Measurements from ENCODE around the gene PGM2L1.
A peak's percentile ranks its signal among the peaks of the same experiment; 100 is the strongest.
"Not testable (repeated sequence)": the region's sequence is repeated elsewhere in the genome, so short reads cannot be mapped to it uniquely, and the experiment has no call there.

Gene PGM2L1

DNA sequence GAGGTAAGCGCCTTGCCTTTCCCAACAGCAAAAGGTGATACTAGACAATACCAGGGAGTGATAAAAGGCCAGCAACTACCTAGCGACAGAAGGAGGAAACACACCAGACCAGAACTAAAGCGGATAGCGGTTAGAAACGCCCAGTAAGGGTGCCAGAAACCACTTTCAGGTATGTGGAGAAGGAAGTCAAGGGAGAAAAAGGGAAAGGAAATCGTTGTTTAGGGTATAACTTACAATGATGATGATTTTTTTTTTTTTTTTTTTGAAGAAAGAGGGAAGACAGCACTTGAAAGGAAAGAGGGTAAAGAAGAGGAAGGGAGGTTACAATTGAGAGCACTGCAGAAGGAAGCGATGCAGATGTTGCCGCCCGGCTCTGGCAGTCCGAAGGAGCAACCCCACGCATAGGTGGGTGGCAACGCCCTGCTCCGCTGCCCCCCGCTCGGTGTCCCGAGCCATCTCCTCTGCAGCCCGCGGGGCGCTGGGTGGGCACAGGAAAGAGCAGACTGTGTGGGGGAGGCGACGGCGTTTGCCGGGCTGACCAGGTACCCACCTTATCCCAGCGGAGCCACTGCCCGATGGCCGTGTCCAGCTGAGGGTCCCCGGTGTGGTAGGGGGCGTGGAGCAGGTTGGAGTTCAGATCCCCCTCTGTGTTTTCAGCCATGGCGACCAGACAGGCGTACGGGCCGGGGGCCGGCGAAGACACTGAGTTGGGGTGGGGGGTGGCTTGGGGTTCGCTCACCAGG, 561 bp downstream of the PGM2L1 start:
- DNase-seq, result peak in 5 of 14 donors; percentile 21 to 33 (median 29)

DNA sequence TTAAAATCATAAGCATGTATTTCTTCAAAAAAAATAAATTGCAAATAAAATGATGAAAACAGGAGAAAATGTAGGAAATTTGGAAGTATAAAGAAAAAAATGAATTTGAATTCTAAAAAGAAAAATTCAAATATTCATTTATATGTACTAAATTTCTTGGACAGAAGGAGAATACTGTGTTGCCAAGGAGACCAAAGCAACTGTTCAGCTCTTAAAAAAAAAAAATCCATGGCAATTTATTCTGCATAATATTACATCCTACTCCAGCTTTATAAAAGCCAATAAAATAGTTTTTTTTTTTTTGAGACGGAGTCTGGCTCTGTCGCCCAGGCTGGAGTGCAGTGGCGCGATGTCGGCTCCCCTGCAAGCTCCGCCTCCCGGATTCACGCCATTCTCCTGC, 6.0 kb downstream of the PGM2L1 start:
- no peak for DNase-seq

DNA sequence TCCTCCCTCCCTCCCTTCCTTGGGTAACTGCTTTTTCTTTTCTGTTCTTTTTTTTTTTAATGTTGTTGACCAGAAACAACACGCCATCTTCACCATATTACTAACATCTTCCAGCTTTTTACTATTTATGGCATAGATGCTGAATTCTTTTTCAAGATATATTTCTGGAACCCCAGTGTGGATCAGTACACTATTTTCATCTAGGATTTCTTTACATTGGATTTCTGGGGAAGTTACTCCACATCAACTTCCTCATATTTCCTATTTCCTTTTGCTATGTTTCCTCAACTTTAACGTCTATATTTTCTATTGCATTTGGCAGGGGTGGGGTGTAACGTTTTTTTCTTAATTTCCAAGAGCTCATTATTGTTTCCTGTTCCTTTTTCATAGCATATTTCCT, 7.0 kb downstream of the PGM2L1 start:
- DNase-seq, result no peak

DNA sequence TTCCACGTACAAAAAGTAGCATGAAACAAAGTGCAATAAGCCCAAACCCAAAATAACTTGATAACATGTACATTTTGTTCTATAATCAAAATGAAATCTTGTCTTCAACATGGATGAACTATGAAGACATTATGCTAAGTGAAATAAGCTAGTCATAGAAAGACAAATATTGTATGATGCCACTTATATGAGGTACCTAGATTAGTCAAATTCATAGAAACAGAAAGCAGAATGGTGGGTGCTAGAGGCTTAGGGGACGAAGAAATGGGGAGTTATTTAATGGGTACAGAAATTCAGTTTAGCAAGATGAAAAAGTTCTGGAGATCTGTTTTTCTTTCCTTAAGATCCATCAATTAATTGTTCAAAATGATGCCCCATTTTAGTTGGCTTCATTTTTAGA, 7.5 kb downstream of the PGM2L1 start:
- DNase-seq, result no peak

- peak in 7 of 14 donors; percentile 4 to 48 (median 14) for DNase-seq
Observed at GRCh38 chr11:74388678-74389327, 9.4 kb downstream of the PGM2L1 start.

DNA sequence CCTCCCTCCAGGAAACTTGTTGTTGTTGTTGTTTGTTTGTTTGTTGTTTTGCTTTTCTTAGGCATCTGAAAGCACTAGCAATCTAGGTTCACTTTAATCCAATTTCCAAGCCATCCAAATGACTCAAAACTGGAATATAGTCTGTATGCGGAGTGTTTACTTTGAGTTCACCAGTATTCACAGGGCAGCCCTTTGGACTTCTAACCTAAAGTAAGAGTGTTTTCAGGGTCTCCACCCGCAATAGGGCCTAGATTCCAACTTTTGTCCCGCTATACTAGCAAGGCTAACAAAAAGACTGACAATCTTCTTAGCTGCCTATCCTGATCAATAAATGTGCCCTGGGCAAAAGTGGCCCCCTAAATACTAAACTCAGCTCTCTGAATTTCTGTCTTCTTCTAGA, 13.6 kb downstream of the PGM2L1 start:
- no peak for DNase-seq

DNA sequence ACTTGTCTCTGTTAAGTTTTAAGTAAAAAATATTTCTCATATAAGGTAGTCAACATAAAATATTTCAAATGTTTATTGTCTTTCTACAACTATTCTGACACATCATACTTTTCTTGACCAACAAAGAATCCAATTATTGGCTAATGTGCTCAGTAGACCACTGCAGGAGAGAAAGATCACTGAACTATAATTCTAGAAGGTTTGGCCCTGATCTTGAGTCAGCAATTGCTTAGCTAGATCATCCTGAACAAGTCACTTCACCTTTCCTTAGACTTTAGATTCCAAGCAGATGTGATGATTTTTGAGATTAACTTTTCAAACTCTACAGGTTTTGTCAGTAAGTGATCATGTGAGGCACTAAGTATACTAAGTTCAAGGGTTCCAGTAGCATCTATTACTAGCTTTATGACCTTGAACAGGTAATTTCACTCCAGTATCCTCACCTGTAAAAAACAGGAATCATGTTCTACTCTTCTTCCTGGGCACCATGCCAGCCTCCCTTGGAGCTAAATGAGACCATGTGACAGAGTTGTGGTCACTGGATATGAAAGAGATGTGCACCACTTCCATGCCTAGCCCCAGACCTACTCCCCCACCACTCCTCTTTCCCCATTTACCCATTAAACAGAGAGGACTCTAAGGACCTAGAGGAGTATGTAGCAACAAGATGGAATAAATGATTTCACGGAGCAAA, 17.3 kb downstream of the PGM2L1 start:
- DNase-seq, result no peak

GRCh38 chr11:74377689-74378088, 20.5 kb downstream of the PGM2L1 start:
- DNase-seq, result no peak

DNA sequence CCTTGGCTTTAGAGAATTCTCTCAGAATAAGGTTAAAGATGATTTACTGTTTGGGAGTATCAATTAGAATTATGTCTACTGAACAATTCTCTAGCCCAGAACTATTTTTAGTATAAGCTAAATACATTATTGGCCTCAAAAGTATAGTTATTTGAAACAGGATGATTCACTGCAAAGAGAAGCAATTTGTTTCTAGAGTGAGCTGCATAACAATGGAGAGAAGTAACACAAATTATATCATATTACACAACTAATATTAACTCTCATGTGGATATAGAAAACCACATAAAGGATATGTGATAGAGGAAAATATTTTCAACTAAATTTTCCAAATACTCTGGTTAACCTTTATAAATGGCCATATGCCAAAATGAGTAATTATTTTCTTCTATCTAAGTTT, 24.9 kb downstream of the PGM2L1 start:
- DNase-seq, result no peak

DNA sequence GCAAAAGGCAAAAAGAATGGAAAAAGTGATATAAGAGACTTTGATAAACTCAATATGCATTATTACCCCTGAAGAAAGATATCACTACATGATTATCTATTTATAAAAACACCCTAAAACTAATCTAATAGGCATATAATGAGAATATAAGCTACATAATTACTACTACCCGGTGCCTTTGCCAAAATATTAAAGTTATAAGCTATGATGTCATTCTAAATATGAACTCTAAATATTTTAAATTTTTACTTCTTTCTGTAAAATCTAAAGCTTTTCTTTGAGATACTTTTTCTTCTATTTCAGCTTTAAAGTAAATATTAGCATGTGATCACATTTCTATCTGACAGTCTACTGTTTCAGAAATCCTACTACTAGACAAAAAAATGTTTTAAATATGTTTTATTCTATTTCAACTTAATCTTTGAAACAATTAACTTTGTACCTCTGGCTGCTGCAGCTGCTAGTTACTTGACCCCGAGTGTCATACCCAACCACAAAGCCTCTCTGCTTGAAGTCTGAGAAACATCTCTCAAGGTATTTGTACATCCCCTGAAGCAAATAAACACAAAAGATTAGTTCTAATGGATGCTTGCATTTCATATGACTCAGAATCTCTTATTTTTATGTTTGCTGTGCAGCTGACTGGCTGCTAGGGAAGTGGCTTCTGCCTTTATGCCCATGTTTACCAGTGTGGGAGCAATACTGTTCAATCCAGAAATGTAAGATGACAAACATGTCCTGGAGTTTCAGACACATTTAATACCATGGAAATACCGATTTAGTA, 26.8 kb downstream of the PGM2L1 start:
- no peak for DNase-seq

DNA sequence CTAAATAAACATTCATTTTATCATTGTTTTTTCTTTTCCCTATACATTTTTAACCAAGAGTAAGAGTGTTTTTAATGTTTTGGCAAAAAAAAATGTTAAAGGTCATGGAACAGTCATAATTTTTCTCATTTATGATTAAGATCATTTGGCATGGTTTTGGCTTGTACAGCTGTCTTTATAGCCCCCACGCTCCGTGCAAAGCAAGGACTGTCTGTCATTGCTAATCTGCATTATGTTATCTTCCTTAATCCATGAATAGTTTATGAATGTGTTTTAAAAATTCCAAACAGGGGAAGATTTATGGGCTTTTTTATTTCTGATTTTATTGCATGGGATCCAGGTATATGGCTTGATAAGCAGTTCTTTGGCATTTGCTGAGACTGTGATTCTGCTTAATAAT, 28.1 kb downstream of the PGM2L1 start:
- no peak for DNase-seq

DNA sequence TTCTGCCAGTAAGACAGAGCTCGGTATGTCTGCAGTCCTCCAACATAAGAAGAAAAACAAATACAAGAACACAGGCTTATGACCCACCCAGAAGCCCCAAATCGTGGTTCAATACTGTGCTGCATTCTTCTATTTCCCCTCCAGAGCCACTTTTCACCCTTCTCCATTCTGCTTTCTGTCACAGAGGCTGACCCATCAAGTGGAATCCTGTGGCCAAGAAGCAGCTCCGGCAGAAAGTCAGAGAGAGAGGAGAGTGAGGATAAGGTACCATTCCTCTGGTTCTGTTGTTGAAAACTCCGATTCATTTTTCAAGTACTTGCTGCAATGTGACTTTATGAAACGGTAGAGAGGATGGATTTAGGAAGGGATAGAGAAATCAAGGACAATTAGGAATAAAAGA, 30.4 kb downstream of the PGM2L1 start:
- DNase-seq, result no peak

DNA sequence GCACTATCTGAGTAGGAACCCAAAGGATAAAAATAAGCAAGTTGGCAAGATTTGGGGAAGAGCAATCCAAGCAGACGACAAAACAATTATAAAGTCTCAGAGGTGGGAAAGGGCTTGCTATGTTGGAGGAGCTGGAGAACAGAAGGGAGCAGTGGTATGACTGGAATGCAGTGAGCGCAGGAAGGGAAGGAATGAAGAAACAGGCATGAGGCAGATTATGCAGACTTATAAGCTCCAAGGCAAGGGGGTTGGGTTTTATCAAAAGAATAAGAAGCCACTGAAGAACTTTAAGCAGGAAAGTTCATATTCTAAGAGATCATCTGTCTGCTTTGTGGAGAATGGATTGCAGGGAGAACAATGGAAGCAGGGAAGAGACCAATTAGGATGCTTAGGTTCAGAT, 31.7 kb downstream of the PGM2L1 start:
- DNase-seq, result no peak

GRCh38 chr11:74365805-74366204, 32.4 kb downstream of the PGM2L1 start:
- DNase-seq, result not testable (repeated sequence)

- no peak for DNase-seq
Observed at GRCh38 chr11:74357449-74357848, 40.8 kb downstream of the PGM2L1 start.

- DNase-seq, result no peak
Observed at GRCh38 chr11:74355626-74356025, 42.6 kb downstream of the PGM2L1 start.

GRCh38 chr11:74354036-74354435, 44.2 kb downstream of the PGM2L1 start:
- no peak for DNase-seq

DNA sequence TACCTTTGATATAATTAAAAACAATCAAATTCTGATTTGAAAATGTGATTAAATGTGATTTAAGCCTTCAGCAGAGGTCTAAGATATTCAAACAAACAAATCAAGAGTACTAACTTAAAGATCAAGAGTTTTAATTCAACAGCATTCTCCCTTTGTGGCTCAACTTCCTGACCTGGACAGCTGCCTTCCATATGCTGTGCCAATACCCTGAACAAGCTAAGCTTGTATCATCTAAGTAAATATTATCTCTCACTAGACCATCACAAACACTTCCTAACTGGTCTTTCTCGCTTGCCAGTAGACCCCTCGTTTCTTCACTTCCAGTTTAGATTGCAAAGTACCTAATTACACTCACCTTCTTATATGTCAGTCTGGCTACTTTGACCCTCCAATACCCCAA, 50.9 kb downstream of the PGM2L1 start:
- no peak for DNase-seq

- DNase-seq, result no peak
Observed at GRCh38 chr11:74345420-74345819, 52.8 kb downstream of the PGM2L1 start.

- DNase-seq, result no peak
Observed at GRCh38 chr11:74341921-74342320, 56.3 kb downstream of the PGM2L1 start.

GRCh38 chr11:74339619-74340018, 58.6 kb downstream of the PGM2L1 start:
- DNase-seq, result no peak

GRCh38 chr11:74338963-74339362, 59.3 kb downstream of the PGM2L1 start:
- DNase-seq, result no peak

DNA sequence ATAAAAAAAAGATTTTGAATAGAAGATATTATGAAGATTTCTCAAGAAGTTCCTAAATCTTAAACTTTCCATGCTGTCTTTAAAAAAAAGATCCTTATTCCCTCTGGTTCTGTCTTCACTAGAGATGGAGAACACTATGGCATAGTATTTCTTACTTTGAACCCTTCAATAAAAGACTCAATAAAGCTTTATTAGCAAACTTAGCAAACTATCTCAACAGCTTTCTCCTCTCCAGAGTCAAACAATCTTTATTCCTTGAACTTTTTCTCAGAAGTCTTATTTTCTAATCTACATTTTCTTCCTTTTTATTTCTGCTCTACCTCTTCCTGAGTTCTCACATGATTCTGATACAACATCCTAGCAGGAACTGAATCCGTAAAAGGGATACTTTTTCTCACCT, 65.0 kb downstream of the PGM2L1 start:
- no peak for DNase-seq
